Activated CD8-positive, alpha-beta memory T cell treated with anti-CD3 and anti-CD28 coated beads, Interleukin-2, amount 10 ng/mL, durations not matched to agents 7 days and 5 days (primary cell): Measurements from ENCODE around the gene ROPN1B. TPM values are rescaled to one million over a fixed set of nuclear protein-coding genes. Genes with fewer than 3 reads are reported as not detected.
"Not testable (repeated sequence)": the region's sequence is repeated elsewhere in the genome, so short reads cannot be mapped to it uniquely, and the experiment has no call there.

Experiments
- ATAC-seq: fragments of 150-1000 bp; cut with Tn5 transposase; one replicate; pipeline ENCODE4 v1.10.0; 2021; ENCODE audit warnings: moderate library complexity
- CTCF ChIA-PET: fragments of 350-600 bp; sonication (Branson Sonifier 250); formaldehyde crosslinking; loops from one replicate; lab custom pipeline; 2021; ENCODE audit warnings: antibody characterized with exemption; lab: Charles Lee
- DNase-seq: peaks from one replicate; pipeline ENCODE4 v3.0.0-alpha.2; 2020
- H3K27ac Mint-ChIP-seq: one replicate; pipeline ENCODE4 v1.8.0; 2021; ENCODE audit warnings: mild to moderate bottlenecking, mixed read lengths
- H3K27me3 Mint-ChIP-seq: one replicate; pipeline ENCODE4 v1.8.0; 2021; ENCODE audit warnings: mixed read lengths
- H3K36me3 Mint-ChIP-seq: one replicate; pipeline ENCODE4 v1.8.0; 2021; ENCODE audit warnings: mild to moderate bottlenecking, mixed read lengths
- H3K4me1 Mint-ChIP-seq: one replicate; pipeline ENCODE4 v1.8.0; 2021; ENCODE audit warnings: mixed read lengths
- H3K4me3 Mint-ChIP-seq: one replicate; pipeline ENCODE4 v1.8.0; 2021; ENCODE audit warnings: mild to moderate bottlenecking, moderate library complexity, mixed read lengths
- H3K9me3 Mint-ChIP-seq: one replicate; pipeline ENCODE4 v1.8.0; 2022; ENCODE audit warnings: low read depth, mixed read lengths
- total RNA-seq, 2 experiments: library from RNA; stranded (reverse); gene quantifications; one replicate each; pipeline ENCODE4 v1.2.3, GENCODE V29; 2021

Gene ROPN1B
- total RNA-seq, 2 experiments from 2014 or later: not detected

DNA sequence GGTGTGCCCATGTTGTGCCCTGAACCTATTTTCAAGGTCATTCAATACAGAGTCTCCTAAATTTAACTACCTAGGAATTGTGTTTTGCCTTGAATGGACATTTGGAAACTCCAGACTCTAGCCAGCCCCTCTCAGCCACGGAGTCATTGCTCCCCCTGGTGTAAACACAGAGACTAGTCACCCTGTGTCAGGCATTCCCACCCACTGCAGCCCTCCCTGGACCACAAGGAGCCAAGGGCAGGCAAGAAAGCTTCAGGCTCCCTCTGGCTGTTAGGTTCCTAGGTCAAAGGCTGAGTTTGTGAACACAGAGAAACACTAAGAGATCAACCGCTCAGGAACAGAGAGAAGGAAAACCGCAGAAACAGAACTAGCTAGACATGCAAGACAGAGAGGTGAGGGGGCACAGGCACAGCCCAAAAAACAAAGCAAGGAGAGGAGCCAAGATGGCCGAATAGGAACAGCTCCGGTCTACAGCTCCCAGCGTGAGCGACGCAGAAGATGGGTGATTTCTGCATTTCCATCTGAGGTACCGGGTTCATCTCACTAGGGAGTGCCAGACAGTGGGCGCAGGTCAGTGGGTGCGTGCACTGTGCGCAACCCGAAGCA lies 32.7 kb upstream of the ROPN1B start:
- H3K4me3 Mint-ChIP-seq, DNase-seq, H3K27ac Mint-ChIP-seq, ATAC-seq, H3K36me3 Mint-ChIP-seq, H3K4me1 Mint-ChIP-seq, H3K27me3 Mint-ChIP-seq, H3K9me3 Mint-ChIP-seq: not testable (repeated sequence)
- CTCF ChIA-PET: interaction anchor here (0.6 kb wide), 1 partner anchor 795 kb away, joined by 3 read pairs; no protein-coding TSS in a partner anchor

DNA sequence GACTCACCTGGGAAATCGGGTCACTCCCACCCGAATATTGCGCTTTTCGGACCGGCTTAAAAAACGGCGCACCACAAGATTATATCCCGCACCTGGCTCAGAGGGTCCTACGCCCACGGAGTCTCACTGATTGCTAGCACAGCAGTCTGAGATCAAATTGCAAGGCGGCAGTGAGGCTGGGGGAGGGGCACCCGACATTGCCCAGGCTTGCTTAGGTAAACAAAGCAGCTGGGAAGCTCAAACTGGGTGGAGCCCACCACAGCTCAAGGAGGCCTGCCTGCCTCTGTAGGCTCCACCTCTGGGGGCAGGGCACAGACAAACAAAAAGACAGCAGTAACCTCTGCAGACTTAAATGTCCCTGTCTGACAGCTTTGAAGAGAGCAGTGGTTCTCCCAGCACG lies 32.1 kb upstream of the ROPN1B start:
- CTCF ChIA-PET: interaction anchor here (0.6 kb wide), 1 partner anchor 794 kb away, joined by 3 read pairs; no protein-coding TSS in a partner anchor
- ATAC-seq, H3K27ac Mint-ChIP-seq, DNase-seq, H3K36me3 Mint-ChIP-seq, H3K9me3 Mint-ChIP-seq, H3K4me1 Mint-ChIP-seq, H3K27me3 Mint-ChIP-seq, H3K4me3 Mint-ChIP-seq: not testable (repeated sequence)

GRCh38 chr3:125947806-125948205 lies 21.2 kb upstream of the ROPN1B start:
- DNase-seq, CTCF ChIA-PET, ATAC-seq, H3K4me1 Mint-ChIP-seq, H3K9me3 Mint-ChIP-seq, H3K36me3 Mint-ChIP-seq, H3K4me3 Mint-ChIP-seq, H3K27ac Mint-ChIP-seq: not testable (repeated sequence)
- peaks cover 48% of the 10 kb centered on the region for H3K27me3 Mint-ChIP-seq

GRCh38 chr3:125948901-125949300 lies 20.1 kb upstream of the ROPN1B start:
- H3K4me1 Mint-ChIP-seq, H3K4me3 Mint-ChIP-seq, H3K9me3 Mint-ChIP-seq, H3K27ac Mint-ChIP-seq, ATAC-seq, H3K36me3 Mint-ChIP-seq, DNase-seq, CTCF ChIA-PET: not testable (repeated sequence)
- peaks cover 49% of the 10 kb centered on the region for H3K27me3 Mint-ChIP-seq

GRCh38 chr3:125951176-125951575 lies 17.8 kb upstream of the ROPN1B start:
- CTCF ChIA-PET, H3K9me3 Mint-ChIP-seq, DNase-seq, H3K27ac Mint-ChIP-seq, H3K4me3 Mint-ChIP-seq, H3K4me1 Mint-ChIP-seq, H3K36me3 Mint-ChIP-seq, ATAC-seq: not testable (repeated sequence)
- peaks cover 51% of the 10 kb centered on the region for H3K27me3 Mint-ChIP-seq

- H3K27ac Mint-ChIP-seq, H3K4me1 Mint-ChIP-seq, ATAC-seq, DNase-seq, H3K36me3 Mint-ChIP-seq, CTCF ChIA-PET, H3K4me3 Mint-ChIP-seq, H3K9me3 Mint-ChIP-seq: not testable (repeated sequence)
- H3K27me3 Mint-ChIP-seq: peaks cover 37% of the 10 kb centered on the region
Observed at GRCh38 chr3:125957020-125957419, 12.0 kb upstream of the ROPN1B start.

DNA sequence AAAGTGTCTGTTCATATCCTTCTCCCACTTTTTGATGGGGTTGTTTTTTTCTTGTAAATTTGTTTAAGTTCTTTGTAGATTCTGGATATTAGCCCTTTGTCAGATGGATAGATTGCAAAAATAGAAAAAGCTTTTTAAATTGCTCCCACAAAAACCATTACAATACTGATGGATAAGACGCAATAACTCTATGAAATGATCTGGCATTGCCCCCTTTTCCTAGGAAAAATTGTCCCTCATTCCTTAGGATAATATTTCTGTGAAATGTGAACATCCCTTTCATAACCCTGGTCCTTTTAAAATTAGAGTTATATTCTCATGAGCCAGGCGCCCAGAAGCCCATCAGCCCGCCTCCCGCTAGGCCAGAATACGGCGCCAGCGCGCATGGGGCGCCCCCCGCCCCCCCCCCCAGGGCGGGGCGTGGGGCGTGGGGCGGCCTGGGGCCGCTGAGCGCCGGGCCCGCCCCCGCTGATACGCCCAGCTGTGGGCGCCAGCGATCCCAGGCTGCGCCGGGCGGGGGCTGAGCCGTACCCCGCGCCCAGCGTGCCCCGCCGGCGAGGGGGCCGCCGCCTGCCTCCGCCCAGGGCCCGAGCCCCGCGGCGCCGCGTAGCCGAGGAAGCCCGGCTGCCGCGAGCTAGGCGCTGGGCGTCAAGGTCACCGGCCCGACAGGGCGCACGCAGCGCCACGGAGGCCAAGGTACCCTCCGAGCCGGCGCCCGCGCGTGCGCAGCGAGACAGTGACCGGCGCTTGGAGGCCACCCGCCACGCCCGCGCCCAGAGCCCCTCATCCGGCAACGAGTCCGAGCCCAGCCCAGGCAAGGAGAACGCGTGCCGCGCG lies 11.1 kb upstream of the ROPN1B start:
- DNase-seq: no peak
- no peak overlapping the region for H3K4me3 Mint-ChIP-seq
- no peak for ATAC-seq
- no peaks in the 10 kb centered on the region for H3K4me1 Mint-ChIP-seq
- CTCF ChIA-PET: no interaction called here
- no peak overlapping the region for H3K27ac Mint-ChIP-seq
- H3K9me3 Mint-ChIP-seq: no peaks in the 10 kb centered on the region
- peaks cover 1% of the 10 kb centered on the region for H3K36me3 Mint-ChIP-seq
- H3K27me3 Mint-ChIP-seq: peaks cover 34% of the 10 kb centered on the region

- peaks cover 1% of the 10 kb centered on the region for H3K36me3 Mint-ChIP-seq
- no peaks in the 10 kb centered on the region for H3K9me3 Mint-ChIP-seq
- no peak for DNase-seq
- H3K27me3 Mint-ChIP-seq: peaks cover 32% of the 10 kb centered on the region
- H3K27ac Mint-ChIP-seq: no peak overlapping the region
- no peaks in the 10 kb centered on the region for H3K4me1 Mint-ChIP-seq
- CTCF ChIA-PET: no interaction called here
- ATAC-seq: no peak
- no peak overlapping the region for H3K4me3 Mint-ChIP-seq
Observed at GRCh38 chr3:125958511-125959316, 10.3 kb upstream of the ROPN1B start.

GRCh38 chr3:125959317-125960065 lies 9.5 kb upstream of the ROPN1B start:
- Mint-ChIP-seq H3K27me3 (peaks cover 31% of the 10 kb centered on the region), H3K36me3 (peaks cover 1% of the 10 kb centered on the region), H3K9me3 (no peaks in the 10 kb centered on the region), H3K27ac (no peak overlapping the region), H3K4me1 (no peaks in the 10 kb centered on the region), H3K4me3 (no peak overlapping the region)
- no peak for DNase-seq
- CTCF ChIA-PET: no interaction called here
- ATAC-seq: no peak

- Mint-ChIP-seq H3K9me3 (no peaks in the 10 kb centered on the region), H3K27me3 (peaks cover 26% of the 10 kb centered on the region), H3K27ac (no peak overlapping the region), H3K36me3 (peaks cover 1% of the 10 kb centered on the region), H3K4me1 (no peaks in the 10 kb centered on the region), H3K4me3 (no peak overlapping the region)
- CTCF ChIA-PET: no interaction called here
- no peak for DNase-seq
- no peak for ATAC-seq
Observed at GRCh38 chr3:125960066-125960424, 8.9 kb upstream of the ROPN1B start.

GRCh38 chr3:125960456-125961288 lies 8.3 kb upstream of the ROPN1B start:
- no peaks in the 10 kb centered on the region for H3K4me1 Mint-ChIP-seq
- ATAC-seq (no peak), DNase-seq (no peak)
- H3K36me3 Mint-ChIP-seq: peaks cover 1% of the 10 kb centered on the region
- H3K4me3 Mint-ChIP-seq: no peak overlapping the region
- CTCF ChIA-PET: no interaction called here
- peaks cover 21% of the 10 kb centered on the region for H3K27me3 Mint-ChIP-seq
- H3K27ac Mint-ChIP-seq: no peak overlapping the region
- no peaks in the 10 kb centered on the region for H3K9me3 Mint-ChIP-seq

GRCh38 chr3:125961289-125961589 lies 7.7 kb upstream of the ROPN1B start:
- Mint-ChIP-seq H3K9me3 (no peaks in the 10 kb centered on the region), H3K4me3 (no peak overlapping the region), H3K27ac (no peak overlapping the region), H3K4me1 (no peaks in the 10 kb centered on the region), H3K36me3 (peaks cover 1% of the 10 kb centered on the region), H3K27me3 (peaks cover 16% of the 10 kb centered on the region)
- no peak for ATAC-seq
- CTCF ChIA-PET: no interaction called here
- DNase-seq: no peak
